Measurements from ENCODE around the gene ETV6.
A peak's percentile ranks its signal among the peaks of the same experiment; 100 is the strongest.

The ETV6 gene

GRCh38 chr12:11836282-11837151 is 187.0 kb downstream of the ETV6 start:
- no peak for DNase-seq

DNA sequence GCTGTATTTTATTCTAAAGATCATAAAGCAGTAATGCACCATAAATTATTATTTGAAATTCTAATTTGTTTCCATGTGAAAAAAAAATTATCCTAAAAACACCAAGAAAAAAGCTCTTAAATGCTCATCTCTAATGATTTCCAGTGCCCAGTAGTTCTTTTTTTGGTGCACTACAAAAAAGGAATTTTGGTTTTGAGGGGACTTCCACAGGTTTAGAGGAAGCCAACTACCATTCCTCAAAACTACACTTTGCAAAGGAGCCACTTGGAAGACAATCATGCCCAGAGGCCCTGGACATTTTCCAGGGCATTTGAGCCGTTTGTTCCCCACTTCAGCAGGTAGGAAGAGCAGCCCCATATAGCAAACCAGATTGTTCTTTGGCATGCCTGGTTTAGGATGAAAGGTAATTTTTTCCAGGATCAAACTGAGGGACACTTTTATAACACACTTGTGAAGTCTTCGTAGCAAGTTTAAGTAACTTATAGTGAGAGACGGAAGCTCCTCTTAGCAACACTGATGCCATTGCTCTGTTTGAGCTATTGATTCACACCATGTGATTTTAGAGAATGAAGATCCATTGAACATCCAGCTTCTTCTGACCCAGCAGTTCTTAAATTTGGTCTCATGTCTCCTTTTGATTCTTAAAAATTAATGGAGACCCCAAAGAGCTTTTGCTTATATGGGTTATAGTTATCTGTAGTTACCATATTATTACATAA is 187.9 kb downstream of the ETV6 start:
- no peak for DNase-seq

GRCh38 chr12:11838403-11838802 is 188.9 kb downstream of the ETV6 start:
- no peak for DNase-seq

- peak; percentile 44 for DNase-seq
These were observed 189.7 kb downstream of the ETV6 start for GRCh38 chr12:11839091-11839641.

DNA sequence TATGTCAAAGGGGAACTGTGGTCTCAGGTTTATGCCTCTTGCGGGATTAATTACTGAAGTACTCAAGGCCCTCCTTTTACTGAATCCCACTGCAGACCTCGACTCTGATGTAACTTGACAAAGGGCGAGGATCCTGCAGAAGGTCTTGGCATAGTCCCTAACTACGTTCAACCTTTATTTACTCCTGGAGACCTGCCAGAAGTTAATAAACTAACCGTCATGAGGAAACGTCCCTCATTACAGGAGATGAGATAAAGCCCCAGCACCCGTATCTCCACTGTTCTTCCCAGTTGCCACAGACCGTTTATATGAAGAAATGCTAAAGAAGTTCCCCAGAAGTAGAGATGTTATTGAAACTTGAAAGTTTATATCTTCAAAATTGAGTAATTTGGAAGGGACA is 190.9 kb downstream of the ETV6 start:
- DNase-seq = no peak

GRCh38 chr12:11846488-11846887 is 197.0 kb downstream of the ETV6 start:
- no peak for DNase-seq

DNA sequence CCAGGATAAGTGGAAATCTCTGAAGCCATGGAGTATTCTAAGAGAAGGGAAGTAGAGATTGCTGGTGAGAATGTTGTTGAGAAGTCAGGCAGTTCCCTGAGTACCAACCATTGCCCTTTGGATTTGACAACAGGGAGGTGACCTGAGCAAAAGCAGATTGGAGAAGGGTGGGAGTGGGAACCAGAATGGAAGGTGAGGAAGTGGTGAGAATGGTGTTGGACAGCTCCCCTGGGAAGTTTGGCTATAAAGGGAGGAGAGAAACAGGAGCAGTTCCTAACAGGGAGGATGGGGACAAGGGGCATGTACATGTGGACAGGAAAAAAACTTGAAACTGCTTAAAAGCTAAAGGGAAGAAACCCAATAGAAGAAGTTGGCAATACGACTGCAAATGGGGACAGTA is 198.1 kb downstream of the ETV6 start:
- no peak for DNase-seq

GRCh38 chr12:11849757-11850504 is 200.5 kb downstream of the ETV6 start:
- no peak for DNase-seq

DNA sequence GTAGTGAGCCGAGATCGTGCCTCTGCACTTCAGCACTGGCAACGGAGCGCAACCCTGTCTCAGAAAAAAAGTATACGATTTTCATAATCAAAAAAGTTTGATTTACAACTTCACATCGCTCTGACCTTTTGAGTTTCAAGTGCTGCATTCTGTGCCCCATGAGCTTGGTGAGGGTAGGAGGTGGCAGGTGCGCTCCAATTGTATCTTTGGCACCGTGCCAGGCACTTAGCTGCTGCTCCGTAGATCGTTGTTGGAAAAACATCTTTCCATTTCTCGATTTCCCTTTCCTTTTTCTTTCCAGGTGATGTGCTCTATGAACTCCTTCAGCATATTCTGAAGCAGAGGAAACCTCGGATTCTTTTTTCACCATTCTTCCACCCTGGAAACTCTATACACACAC is 203.7 kb downstream of the ETV6 start:
- DNase-seq = no peak

GRCh38 chr12:11854011-11854499 is 204.6 kb downstream of the ETV6 start:
- no peak for DNase-seq

GRCh38 chr12:11855983-11856374 is 206.5 kb downstream of the ETV6 start:
- DNase-seq = no peak

GRCh38 chr12:11856971-11857370 is 207.5 kb downstream of the ETV6 start:
- DNase-seq = no peak

DNA sequence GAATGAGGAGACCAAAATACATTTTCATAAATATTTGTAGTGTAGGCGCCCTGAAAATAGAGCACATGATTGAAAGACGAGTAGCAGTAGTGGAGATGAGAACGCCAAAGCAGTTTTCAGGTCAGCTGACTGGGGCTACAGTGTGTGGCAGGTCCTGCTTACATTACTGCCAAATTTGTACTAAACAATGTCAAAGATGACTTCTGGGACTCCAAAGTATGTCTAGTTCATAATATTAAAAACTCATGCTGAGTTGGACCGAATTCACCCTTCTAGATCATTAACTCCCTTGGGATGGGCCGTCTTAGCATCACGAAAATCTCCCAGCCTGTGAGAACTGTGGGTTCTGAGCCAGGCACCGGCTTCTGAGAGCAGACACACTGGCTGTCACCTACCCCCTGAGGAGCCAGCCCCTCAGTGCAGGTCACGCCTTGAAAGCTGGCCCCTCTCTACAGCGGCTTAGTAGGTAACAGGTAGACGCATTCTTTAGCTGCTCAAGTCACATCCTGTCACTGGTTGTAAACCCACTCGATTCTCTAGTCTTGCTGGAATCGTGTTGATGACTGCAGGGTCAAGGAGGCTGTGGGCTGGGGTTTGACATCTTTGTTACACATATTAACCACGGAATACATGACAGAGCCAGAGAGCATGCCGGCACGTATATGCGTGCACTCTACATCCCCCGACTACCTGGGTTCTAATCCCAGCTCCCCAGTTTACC is 210.4 kb downstream of the ETV6 start:
- no peak for DNase-seq

GRCh38 chr12:11861155-11861863 is 211.8 kb downstream of the ETV6 start:
- no peak for DNase-seq

DNA sequence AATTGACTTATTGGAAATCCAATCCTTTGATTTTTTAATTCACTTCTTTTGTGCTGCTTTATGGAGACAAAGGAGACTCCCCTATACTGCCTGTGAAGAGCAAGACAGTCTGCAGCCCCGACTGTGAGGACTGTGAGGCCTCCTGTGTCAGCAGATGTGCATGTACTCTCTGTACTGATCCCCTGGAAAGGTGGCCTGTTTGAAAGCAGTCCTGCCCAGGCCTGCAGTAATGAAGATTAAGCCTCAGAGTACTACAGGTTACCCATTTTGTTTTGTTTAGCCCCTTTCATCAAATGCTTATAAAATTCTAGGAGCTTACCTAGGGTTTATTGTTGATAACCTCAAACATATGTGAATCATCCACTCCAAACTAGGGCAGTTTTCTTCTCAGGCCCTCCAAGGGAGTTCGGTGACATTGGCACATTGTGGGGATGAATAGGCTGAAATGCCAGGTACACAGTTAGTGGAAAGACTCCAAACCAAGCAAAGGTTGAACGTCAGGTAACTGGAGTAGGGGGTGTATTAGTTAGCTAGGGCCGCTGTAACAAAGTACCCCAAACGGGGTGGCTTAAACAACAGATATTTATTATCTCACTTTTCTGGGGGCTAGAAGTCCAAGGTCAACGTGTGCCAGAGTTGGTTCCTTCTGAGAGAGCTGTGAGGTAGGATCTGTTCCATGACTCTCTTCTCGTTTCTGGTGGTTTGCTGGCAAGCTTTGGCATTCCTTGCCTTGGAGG is 212.6 kb downstream of the ETV6 start:
- no peak for DNase-seq

DNA sequence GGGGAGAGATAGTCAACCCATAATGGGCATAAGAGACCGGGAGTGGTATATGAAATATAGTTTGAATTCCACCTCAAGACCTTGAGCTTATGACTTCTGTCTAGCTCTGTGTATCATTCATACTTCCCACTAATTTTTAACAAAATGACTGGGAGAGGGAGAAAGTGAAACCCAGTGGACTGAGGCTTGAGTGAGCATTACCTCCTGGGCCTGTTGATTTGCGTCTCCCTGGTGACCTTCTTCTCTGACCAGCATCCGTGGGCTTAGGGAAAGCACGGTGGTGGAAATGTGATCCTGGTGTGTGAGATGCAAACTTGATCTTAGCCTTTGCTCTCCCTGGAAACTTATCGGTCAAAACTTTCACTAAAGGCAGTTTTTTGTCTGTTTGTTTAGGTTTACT is 213.3 kb downstream of the ETV6 start:
- DNase-seq = no peak

GRCh38 chr12:11863478-11863906 is 214.0 kb downstream of the ETV6 start:
- no peak for DNase-seq

DNA sequence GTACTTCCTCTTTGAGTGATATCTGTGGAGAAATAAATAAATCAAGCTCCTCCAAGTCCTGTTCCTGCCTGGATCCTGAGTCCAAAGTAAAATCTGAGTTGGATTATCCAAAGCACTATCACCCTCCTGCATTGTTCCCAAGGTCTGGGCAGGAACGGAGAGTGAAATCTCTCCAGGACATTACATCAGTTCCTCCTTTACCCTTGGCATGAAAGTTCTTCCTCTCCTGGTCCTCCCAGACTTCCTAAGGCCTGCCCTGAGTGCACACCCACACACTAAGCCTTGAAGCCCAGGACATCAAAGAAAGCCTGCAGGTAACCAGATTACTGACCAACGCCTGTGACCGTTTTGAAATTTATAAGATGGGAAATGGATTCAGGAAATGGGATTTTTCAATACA is 214.5 kb downstream of the ETV6 start:
- DNase-seq = no peak

- DNase-seq = no peak
These were observed 216.3 kb downstream of the ETV6 start for GRCh38 chr12:11865824-11866223.

DNA sequence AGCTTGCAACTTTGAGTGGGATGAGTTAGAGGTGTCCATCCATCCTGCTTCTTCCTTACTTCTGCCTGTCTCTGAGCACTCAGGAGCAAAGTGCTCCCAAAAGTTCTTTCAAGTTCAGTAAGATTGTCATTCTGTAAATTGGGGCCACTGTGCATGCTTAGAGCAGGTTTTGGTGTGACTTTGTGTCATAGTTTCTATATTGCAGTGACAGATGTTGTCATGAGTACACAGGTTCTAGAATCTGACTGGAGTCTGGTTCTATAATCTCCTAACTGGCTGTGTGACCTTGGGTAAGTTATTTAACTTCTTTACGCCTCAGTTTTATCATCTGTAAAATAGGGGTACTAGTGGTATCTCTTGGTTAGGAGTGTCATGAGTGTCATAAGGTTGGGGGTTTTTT is 218.6 kb downstream of the ETV6 start:
- DNase-seq = no peak

GRCh38 chr12:11869406-11869805 is 219.9 kb downstream of the ETV6 start:
- DNase-seq = no peak
